Measurements from ENCODE around the gene TNFRSF14.

The TNFRSF14 gene

DNA sequence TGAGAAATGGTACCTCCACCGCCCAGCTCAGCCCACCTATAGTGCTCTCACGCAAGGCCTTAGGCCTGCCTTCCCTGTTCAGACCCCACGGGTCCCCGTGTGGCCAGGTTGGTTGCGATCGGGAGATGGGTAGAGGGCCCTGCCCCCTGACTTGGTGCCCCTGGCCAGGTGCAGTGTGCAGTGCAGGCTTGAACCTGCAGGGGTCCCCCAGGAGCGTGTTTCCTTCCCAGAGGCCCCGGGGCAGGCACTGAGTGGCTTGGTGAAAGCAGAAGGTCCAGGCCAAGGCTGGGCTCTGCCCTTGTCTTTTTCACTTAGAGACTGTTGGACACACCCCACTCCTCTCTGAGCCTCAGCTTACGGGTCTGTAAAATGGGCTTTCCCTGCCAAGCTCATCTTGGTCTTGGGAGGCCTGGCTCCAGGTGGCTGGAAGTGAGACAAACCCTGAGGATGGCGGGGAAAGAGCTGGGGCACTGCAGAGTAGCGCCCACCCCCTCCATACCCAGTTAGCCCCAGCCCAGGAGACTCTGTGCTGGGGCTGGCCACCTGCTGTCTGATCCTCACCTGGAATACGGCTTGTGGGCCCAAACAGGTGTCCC lies 16.8 kb upstream of the TNFRSF14 start:
- H3K9me3 ChIP-seq (ENCODE audit: control insufficient read depth, low read length): no peaks in the 10 kb centered on the region
- H3K27ac ChIP-seq (ENCODE audit: low read depth, low read length, severe bottlenecking): no peak overlapping the region
- 52 to 65% methylated on average over 8 to 11 of the region's 12 CpGs for WGBS, 2 experiments (ENCODE audit: insufficient coverage in 2 of 2)
- H3K4me3 ChIP-seq (ENCODE audit: extremely low read depth, insufficient read depth, low read length, poor library complexity, severe bottlenecking): no peak overlapping the region
- no peaks in the 10 kb centered on the region for H3K36me3 ChIP-seq (ENCODE audit: control insufficient read depth, insufficient read depth, low read length)
- H3K4me1 ChIP-seq (ENCODE audit: control insufficient read depth, insufficient read depth, low read length, poor library complexity, severe bottlenecking): peaks cover 35% of the 10 kb centered on the region

DNA sequence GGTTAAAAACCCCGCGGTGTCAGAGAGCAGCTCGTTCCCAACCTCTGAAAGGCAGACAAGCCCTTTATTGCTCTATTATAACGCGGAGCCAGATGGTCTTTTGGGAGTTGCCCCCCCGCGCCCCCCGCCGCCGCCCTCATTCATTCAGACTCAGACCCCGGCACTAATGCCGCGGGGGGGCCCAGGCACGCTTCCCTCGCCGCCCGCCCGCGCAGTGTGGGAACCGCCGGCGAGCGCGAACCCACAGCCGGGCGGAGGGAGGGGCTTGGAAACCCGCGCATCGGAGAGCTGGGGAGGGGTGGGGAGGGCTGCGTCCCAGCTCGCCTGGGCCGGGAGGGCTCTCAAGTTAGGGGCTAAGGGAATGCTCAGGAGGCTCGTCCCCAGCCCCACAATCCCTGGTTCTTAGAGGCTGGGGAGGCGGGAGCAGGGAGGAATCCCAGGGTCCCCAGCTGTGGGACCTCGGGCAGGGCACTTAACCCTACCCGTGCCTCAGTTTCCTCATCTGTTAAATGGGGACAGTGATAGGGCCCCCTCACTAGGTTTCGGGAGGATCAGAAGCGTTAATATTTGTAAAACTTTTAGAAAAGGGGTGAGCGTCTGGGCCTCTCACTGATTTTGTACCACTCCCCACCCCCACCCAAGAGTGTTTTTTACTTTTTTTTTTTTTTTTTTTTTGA lies 15.2 kb upstream of the TNFRSF14 start:
- Histone ChIP-seq H3K4me1 (ENCODE audit: control insufficient read depth, insufficient read depth, low read length, poor library complexity, severe bottlenecking) (peaks cover 28% of the 10 kb centered on the region), H3K4me3 (ENCODE audit: extremely low read depth, insufficient read depth, low read length, poor library complexity, severe bottlenecking) (no peak overlapping the region), H3K9me3 (ENCODE audit: control insufficient read depth, low read length) (no peaks in the 10 kb centered on the region), H3K27ac (ENCODE audit: low read depth, low read length, severe bottlenecking) (no peak overlapping the region), H3K36me3 (ENCODE audit: control insufficient read depth, insufficient read depth, low read length) (no peaks in the 10 kb centered on the region)
- WGBS, 2 experiments (ENCODE audit: insufficient coverage in 2 of 2): 3 to 7% methylated on average over 6 to 24 of the region's 39 CpGs

DNA sequence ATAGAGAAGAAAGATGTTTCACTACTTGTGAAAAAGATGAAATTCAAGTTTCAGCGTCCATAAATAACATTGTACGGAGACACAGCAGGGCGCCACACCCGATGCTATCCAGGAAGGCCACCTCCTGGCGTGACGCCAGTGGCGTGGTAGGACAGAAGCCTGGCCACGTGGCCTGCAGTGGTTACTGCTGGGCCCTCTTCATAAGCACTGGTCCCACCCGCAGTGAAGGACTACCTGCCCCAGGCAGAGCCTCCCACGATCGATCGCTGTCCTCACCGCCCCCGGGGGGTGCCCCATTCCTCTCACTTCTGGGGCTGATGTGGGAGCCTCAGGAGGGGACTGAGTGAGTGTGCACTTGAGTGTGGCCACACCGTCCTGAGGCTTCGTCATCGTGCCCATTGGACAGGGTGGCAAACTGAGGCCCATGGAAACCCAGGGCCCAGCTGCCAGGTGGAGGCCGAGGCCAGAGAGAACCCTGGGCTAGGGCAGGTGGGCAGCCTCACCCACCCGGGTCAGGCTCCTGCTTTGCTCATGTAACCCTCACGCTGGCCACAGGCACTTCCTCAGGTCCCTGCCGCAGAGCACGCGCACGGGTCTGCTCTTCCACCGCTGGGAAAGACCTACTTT lies 14.4 kb upstream of the TNFRSF14 start:
- Histone ChIP-seq H3K9me3 (ENCODE audit: control insufficient read depth, low read length) (no peaks in the 10 kb centered on the region), H3K4me1 (ENCODE audit: control insufficient read depth, insufficient read depth, low read length, poor library complexity, severe bottlenecking) (peaks cover 28% of the 10 kb centered on the region), H3K27ac (ENCODE audit: low read depth, low read length, severe bottlenecking) (no peak overlapping the region), H3K4me3 (ENCODE audit: extremely low read depth, insufficient read depth, low read length, poor library complexity, severe bottlenecking) (no peak overlapping the region), H3K36me3 (ENCODE audit: control insufficient read depth, insufficient read depth, low read length) (no peaks in the 10 kb centered on the region)
- 89 to 92% methylated on average over 23 to 25 of the region's 25 CpGs for WGBS, 2 experiments (ENCODE audit: insufficient coverage in 2 of 2)

DNA sequence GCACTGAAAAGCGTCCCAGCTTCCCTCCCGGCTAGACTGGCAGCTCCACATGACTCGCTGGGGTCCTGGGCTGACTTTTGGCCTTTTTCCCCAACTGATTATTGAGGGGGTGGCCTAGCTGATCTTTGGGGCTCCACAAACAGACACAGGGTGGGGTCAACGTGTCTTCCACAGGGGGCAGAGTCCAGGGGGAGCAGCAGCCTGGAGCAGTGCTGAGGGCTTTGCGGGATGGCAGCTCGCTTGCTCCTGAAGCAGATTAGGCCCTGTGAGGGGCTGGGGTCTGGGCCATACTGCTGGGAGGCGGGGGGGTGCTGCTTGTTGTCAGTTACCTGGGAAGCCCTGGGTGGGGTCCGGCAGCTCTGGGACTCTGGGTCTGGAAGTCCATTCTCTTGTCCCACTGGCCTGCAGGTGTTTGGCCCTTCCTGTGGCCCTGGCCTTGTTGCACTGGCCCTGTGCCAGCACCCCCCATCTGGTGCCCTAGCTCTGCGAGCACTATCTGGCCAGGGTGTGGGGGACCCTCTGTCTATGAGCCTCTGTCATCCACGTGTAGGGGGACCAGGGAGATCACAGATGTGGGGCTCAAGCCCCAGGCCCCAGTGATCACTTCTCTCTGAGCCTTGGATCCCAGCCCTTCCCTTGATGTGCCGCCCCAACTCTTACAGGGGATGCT lies 13.8 kb upstream of the TNFRSF14 start:
- H3K4me3 ChIP-seq (ENCODE audit: extremely low read depth, insufficient read depth, low read length, poor library complexity, severe bottlenecking): no peak overlapping the region
- no peaks in the 10 kb centered on the region for H3K36me3 ChIP-seq (ENCODE audit: control insufficient read depth, insufficient read depth, low read length)
- WGBS, 2 experiments (ENCODE audit: insufficient coverage in 2 of 2): 92 to 95% methylated on average over 10 to 11 of the region's 11 CpGs
- no peaks in the 10 kb centered on the region for H3K9me3 ChIP-seq (ENCODE audit: control insufficient read depth, low read length)
- peaks cover 32% of the 10 kb centered on the region for H3K4me1 ChIP-seq (ENCODE audit: control insufficient read depth, insufficient read depth, low read length, poor library complexity, severe bottlenecking)
- no peak overlapping the region for H3K27ac ChIP-seq (ENCODE audit: low read depth, low read length, severe bottlenecking)

DNA sequence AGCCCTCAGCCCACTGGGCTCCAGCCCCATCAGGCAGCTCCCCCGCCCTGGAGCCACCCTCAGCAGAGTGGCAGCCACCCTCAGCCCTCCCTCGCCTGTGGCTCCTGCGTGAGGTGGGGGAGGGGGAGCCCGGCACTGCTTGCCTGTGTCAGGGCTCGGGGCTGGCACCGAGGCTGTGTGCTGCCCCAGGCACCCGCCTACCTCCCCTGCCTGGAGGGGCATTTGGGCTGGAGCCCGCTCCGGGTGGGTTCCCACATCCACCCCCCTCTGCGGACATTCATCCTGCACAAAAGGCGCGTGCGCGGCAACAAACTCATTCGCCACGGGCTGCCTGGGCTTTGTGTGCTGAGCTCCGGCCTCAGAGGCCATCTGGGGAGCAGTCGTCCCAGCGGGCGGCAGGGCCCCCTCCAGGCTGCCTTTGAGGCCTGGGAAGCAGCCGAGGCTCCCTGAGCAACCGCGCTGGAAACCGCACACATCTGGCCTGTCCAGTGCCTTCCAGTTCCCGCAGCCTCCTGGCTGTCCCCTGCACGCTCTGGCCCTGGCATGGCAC lies 12.6 kb upstream of the TNFRSF14 start:
- Histone ChIP-seq H3K36me3 (ENCODE audit: control insufficient read depth, insufficient read depth, low read length) (no peaks in the 10 kb centered on the region), H3K4me3 (ENCODE audit: extremely low read depth, insufficient read depth, low read length, poor library complexity, severe bottlenecking) (no peak overlapping the region), H3K9me3 (ENCODE audit: control insufficient read depth, low read length) (no peaks in the 10 kb centered on the region), H3K4me1 (ENCODE audit: control insufficient read depth, insufficient read depth, low read length, poor library complexity, severe bottlenecking) (peaks cover 42% of the 10 kb centered on the region), H3K27ac (ENCODE audit: low read depth, low read length, severe bottlenecking) (no peak overlapping the region)
- 34 to 39% methylated on average over 20 to 23 of the region's 26 CpGs for WGBS, 2 experiments (ENCODE audit: insufficient coverage in 2 of 2)

DNA sequence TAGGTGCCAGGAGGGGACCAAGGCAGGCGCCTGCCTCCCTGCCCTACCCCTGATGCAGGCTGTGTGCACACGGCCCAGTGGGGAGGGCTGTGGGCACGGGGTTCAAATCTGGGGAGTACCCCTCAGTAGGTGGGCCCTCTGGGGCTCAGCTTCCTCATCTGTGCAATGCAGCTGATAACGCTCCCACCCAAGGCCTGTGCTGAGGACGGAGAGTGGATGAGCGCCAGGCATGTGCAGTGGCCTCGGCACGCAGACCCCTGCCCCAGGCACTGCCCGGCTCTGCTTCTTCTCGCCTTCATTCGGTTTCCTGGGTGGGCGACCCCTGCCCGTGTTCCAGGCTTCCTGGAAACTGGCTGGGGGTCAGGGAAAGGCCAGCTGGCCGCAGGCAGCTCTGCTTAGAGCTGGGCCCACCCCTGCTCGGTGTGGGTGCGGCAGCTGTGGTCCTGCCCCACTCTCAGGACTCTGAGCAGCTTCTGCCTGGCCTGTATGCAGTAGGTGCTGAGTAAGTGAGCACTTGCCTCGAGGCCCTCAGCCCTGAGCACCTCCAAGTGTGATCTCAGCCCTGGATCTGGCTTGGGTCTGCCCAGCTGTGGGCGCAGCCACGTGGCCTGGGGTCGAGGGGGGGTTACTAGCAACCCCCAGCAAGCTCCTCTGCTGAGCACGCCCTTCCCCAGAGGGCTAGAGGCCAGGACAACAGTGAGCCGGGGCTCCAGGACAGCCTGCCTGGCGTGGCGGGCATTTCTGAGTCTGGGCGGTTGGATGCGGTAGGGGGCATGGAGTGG lies 11.9 kb upstream of the TNFRSF14 start:
- Histone ChIP-seq H3K9me3 (ENCODE audit: control insufficient read depth, low read length) (no peaks in the 10 kb centered on the region), H3K4me1 (ENCODE audit: control insufficient read depth, insufficient read depth, low read length, poor library complexity, severe bottlenecking) (peaks cover 42% of the 10 kb centered on the region), H3K4me3 (ENCODE audit: extremely low read depth, insufficient read depth, low read length, poor library complexity, severe bottlenecking) (no peak overlapping the region), H3K36me3 (ENCODE audit: control insufficient read depth, insufficient read depth, low read length) (no peaks in the 10 kb centered on the region), H3K27ac (ENCODE audit: low read depth, low read length, severe bottlenecking) (no peak overlapping the region)
- WGBS, 2 experiments (ENCODE audit: insufficient coverage in 2 of 2): 81 to 82% methylated on average over 21 to 24 of the region's 26 CpGs

DNA sequence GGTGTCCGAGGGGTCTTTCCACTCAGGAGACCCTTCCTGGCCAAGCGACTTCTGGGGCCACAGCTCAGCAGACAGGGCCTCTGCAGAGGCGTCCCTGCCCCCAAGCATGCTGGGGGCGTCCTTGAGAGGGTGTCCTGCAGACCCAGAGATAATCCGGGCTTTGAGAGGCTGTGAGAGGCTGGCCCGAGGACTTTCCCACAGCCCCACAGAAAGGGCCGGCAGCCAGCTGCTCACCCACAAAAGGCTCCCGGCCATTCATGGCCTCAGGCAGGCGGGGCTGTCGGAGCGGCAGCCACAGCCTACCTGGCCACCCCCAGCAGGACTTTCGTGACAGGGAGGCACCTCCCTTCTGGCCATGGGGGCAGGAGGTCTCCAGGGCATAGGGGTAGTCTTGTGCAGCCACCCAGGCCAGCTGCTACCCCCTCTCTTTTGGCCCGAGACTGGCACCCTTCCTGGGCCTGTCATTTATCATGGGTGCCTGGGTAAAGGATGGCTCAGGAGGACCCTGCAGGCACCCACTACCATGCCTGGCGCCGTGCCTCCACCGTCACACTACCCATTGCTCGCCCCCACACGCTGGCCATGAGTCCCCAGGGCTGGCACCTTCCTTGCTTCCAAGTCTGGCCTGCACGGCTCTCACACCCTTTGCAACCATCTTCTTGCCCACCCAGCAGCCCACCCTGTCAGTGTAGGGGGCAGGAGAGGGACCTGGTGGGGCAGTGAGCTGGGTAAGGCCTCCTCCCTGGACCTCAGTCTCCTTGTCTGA lies 11.1 kb upstream of the TNFRSF14 start:
- H3K4me3 ChIP-seq (ENCODE audit: extremely low read depth, insufficient read depth, low read length, poor library complexity, severe bottlenecking): no peak overlapping the region
- H3K4me1 ChIP-seq (ENCODE audit: control insufficient read depth, insufficient read depth, low read length, poor library complexity, severe bottlenecking): peaks cover 42% of the 10 kb centered on the region

DNA sequence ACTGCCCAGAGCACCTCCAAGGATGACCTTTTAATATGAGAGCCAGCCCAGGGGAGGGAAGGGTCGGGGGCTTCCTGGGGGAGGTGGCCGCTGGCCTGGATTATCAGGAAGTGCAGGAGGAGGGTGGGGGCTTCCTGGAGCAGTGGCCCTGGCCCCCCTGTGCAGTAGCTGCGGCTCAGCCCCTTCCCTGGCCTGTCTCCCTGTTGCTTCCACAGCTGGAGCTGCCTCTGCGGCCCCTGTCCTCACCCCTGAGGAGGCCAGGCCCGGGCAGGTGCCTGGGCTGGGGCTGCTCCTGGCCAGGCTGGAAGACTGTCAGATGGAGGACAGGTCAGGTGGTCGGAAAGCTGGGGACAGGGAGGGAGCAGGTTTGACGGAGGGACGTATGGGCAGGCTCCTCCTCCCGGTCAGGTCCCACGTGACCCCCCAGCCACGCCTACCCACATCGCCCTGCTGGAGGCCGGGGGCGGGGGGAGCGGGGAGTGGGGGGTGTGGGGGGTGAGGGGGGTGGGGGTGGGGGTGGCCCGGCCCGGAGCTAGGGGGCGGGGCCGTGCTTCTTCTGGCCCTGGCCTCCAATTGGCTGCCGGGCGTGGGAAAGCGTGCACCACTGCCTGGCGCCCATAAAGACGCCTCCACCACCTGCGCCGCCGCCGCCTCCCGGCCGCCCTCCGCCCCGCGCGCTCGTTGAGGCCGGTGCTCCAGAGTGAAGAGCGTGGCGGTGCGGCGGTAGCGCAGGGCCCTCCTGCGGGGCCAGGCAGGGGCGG lies 10.2 kb upstream of the TNFRSF14 start:
- peaks cover 38% of the 10 kb centered on the region for H3K4me1 ChIP-seq (ENCODE audit: control insufficient read depth, insufficient read depth, low read length, poor library complexity, severe bottlenecking)
- peak overlapping the region; percentile 46 for H3K27ac ChIP-seq (ENCODE audit: low read depth, low read length, severe bottlenecking)
- 3 to 4% methylated on average over 24 to 31 of the region's 43 CpGs for WGBS, 2 experiments (ENCODE audit: insufficient coverage in 2 of 2)
- H3K9me3 ChIP-seq (ENCODE audit: control insufficient read depth, low read length): no peaks in the 10 kb centered on the region
- peak overlapping the region; percentile 52 for H3K4me3 ChIP-seq (ENCODE audit: extremely low read depth, insufficient read depth, low read length, poor library complexity, severe bottlenecking)
- no peaks in the 10 kb centered on the region for H3K36me3 ChIP-seq (ENCODE audit: control insufficient read depth, insufficient read depth, low read length)

More for the DNA sequence above, 11.1 kb upstream of the TNFRSF14 start:
- Histone ChIP-seq H3K27ac (ENCODE audit: low read depth, low read length, severe bottlenecking) (no peak overlapping the region), H3K36me3 (ENCODE audit: control insufficient read depth, insufficient read depth, low read length) (no peaks in the 10 kb centered on the region), H3K9me3 (ENCODE audit: control insufficient read depth, low read length) (no peaks in the 10 kb centered on the region)
- WGBS, 2 experiments (ENCODE audit: insufficient coverage in 2 of 2): 80 to 83% methylated on average over 16 to 17 of the region's 19 CpGs

DNA sequence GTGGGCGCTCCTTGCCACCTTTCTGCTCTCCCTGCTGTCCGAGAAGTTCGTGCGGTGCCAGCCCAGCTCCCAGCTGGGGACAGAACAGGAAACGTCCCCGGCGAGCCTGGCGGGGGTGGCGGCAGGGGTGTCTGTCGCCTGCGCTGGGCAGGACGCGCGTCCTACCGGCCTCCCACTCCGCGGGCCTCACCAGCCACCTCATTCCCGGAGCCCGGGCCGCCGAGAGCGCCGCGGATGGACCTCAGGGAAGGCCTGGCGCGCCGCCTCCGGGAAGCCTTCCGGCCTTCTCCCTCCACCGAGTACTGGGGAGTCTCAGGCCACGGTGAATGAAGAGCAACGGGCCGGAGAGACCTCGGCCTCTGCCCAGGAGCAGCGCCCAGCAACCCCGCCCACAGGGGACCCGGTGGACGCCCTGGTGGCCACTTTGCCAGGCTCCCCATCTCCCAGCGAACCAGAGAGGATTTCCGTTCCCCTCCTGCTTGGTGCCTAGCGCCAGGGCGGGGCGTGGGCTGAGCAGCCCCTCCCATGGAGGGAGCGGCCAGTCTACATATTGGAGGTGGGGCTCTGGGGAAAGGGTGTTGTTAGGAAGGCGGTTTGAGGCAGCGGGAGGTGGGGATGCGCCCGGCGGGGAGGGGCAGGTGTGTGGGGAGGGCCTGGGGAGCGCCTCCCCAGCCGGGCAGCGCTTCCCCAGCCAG lies 9.5 kb upstream of the TNFRSF14 start:
- H3K4me3 ChIP-seq (ENCODE audit: extremely low read depth, insufficient read depth, low read length, poor library complexity, severe bottlenecking): peak overlapping the region; percentile 52
- no peaks in the 10 kb centered on the region for H3K9me3 ChIP-seq (ENCODE audit: control insufficient read depth, low read length)
- peaks cover 38% of the 10 kb centered on the region for H3K4me1 ChIP-seq (ENCODE audit: control insufficient read depth, insufficient read depth, low read length, poor library complexity, severe bottlenecking)
- 0 to 1% methylated on average over 41 to 44 of the region's 52 CpGs for WGBS, 2 experiments (ENCODE audit: insufficient coverage in 2 of 2)
- peak overlapping the region; percentile 46 for H3K27ac ChIP-seq (ENCODE audit: low read depth, low read length, severe bottlenecking)
- no peaks in the 10 kb centered on the region for H3K36me3 ChIP-seq (ENCODE audit: control insufficient read depth, insufficient read depth, low read length)
